Adipocyte (in vitro differentiated cells): Measurements from ENCODE around the gene DRG2.

Source experiments
- DNase-seq: peaks from one replicate; pipeline ENCODE4 v3.0.0-alpha.2; 2015; ENCODE audit warnings: low read depth
- H3K27me3 ChIP-seq: replicated peaks from 2 replicates; pipeline ENCODE4 v1.7.0; 2013; ENCODE audit warnings: mild to moderate bottlenecking, low read length, moderate library complexity; ENCODE audit not compliant: control insufficient read depth, insufficient read depth
- H3K36me3 ChIP-seq: 2 replicates; pipeline ENCODE4 v1.7.0; 2013; ENCODE audit warnings: low read length, mild to moderate bottlenecking, moderate library complexity; ENCODE audit not compliant: control insufficient read depth, insufficient read depth, severe bottlenecking
- H3K4me1 ChIP-seq: 2 replicates; pipeline ENCODE4 v1.7.0; 2013; ENCODE audit warnings: mild to moderate bottlenecking, low read length, moderate library complexity; ENCODE audit not compliant: control insufficient read depth, insufficient read depth
- H3K4me3 ChIP-seq: 2 replicates; pipeline ENCODE4 v1.7.0; 2013; ENCODE audit warnings: mild to moderate bottlenecking, low read length, moderate library complexity
- H3K9ac ChIP-seq: 2 replicates; pipeline ENCODE4 v1.7.0; 2013; ENCODE audit warnings: mild to moderate bottlenecking, low read length, moderate library complexity
- H3K9me3 ChIP-seq: 2 replicates; pipeline ENCODE4 v1.7.0; 2013; ENCODE audit warnings: mild to moderate bottlenecking, low read length, moderate library complexity; ENCODE audit not compliant: control insufficient read depth

The DRG2 gene

DNA sequence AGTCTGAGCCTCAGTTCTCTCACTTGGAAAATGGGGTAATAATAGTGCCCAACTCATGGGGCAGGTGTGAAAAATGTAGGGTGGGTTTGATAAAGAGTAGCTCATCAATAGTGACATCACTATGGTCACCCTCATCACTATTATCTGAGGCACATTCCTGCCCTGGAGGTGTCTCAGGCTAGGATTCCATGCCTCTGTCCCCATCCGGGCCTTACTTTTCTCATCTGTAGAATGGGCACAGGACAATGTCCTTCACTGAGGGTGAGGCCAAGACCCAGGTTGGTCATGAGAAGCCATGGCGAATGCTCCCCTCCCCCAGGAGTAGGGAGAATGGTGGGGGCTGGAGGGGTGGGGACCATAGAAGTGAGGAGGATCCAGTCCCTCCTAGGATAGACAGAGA, 51.3 kb downstream of the DRG2 start:
- H3K9me3 ChIP-seq: no peaks in the 10 kb centered on the region
- no peaks in the 10 kb centered on the region for H3K4me1 ChIP-seq
- no peak overlapping the region for H3K4me3 ChIP-seq
- DNase-seq: no peak
- no peak overlapping the region for H3K9ac ChIP-seq
- peaks cover 12% of the 10 kb centered on the region for H3K27me3 ChIP-seq
- no peaks in the 10 kb centered on the region for H3K36me3 ChIP-seq

DNA sequence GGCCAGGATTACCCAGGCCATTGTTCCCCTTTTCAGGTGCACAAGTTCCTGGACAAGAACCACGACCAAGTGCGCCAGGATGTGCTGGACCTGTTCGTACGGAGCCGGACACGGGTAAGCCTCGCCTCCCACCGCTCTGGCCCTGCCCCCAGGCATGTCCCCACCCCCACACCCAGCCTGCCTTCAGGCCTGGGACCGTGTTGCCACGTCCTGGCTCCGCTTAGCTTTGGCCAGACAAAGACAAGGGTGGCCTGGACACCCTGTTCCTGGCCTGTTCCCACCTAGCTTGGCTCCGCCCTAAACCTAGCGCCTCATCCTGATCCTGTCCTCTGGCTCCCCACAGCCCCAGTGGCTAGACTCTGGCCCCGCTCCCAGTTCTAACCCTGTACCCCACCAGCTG, 51.8 kb downstream of the DRG2 start:
- no peak overlapping the region for H3K4me3 ChIP-seq
- H3K9me3 ChIP-seq: no peaks in the 10 kb centered on the region
- no peaks in the 10 kb centered on the region for H3K4me1 ChIP-seq
- DNase-seq: no peak
- no peaks in the 10 kb centered on the region for H3K36me3 ChIP-seq
- peaks cover 12% of the 10 kb centered on the region for H3K27me3 ChIP-seq
- H3K9ac ChIP-seq: no peak overlapping the region

DNA sequence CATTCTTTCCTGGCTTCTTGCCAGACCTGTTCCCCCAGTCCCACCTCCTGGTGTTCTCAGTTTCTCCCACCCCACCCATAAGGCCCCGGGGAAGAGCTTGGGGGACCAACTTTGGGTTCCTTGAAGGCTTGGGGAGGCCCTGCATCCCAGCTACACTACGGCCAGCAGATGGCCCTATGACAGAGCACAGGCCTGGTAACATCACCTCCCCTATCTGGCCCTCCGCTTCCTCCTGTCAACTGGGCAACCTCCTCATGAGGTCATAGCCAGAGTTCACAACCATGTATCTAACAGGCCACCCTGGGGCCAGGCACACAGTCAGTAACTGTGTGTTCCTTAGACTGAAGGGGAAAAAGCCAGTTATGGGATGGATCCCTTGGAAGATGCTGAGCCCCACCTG, 52.2 kb downstream of the DRG2 start:
- Histone ChIP-seq H3K4me3 (no peak overlapping the region), H3K27me3 (peaks cover 12% of the 10 kb centered on the region), H3K9me3 (no peaks in the 10 kb centered on the region), H3K36me3 (no peaks in the 10 kb centered on the region), H3K4me1 (no peaks in the 10 kb centered on the region), H3K9ac (no peak overlapping the region)
- peak; percentile 10 for DNase-seq

DNA sequence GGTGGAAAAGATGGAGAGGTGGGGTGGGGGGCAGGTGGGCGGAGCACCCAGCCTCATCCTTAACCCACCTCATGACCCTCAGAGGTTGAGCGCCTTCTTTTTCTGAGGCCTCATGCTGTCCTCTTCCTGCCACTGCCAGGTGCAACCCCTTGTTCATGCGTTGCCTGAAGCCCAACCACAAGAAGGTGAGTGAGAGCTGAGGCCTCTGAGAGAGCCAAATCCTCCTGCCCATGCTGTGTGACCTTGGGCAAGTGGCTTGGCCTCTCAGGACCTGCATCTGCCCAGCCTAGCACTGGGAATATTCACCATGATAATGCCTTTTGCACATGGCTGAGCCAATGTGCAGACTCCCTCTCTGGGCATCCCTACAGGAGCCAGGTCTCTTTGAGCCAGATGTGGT, 52.9 kb downstream of the DRG2 start:
- Histone ChIP-seq H3K36me3 (no peaks in the 10 kb centered on the region), H3K4me1 (no peaks in the 10 kb centered on the region), H3K9me3 (no peaks in the 10 kb centered on the region), H3K4me3 (no peak overlapping the region), H3K27me3 (peaks cover 12% of the 10 kb centered on the region), H3K9ac (no peak overlapping the region)
- no peak for DNase-seq

DNA sequence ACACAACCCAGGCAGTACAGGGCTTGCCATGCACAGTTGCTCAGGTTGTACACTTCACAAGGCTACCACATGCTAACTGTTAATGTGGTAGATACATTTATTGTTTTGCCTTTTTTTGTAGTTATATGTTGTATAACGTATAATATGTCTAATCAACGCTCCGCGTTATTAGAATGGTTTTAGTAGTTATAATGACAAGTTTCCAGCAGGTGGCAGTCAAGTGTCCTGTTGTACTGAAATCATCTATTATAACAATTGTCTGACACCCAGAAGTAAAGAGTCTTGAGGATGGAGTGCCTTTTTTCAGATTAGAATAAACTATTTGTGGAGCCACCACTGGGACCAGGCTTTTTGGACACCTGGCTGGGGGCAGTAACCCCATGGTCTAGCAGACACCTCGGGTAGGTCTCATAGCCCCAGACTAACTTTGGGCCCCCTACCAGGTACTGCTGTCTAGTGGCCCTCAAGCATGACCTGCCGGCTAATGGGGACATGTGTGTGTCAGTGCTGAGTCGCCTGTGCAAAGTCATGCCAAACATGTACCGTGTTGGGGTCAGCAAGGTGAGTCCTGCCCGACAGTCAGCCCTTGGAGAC, 53.6 kb downstream of the DRG2 start:
- no peaks in the 10 kb centered on the region for H3K36me3 ChIP-seq
- no peaks in the 10 kb centered on the region for H3K4me1 ChIP-seq
- no peak overlapping the region for H3K9ac ChIP-seq
- peak; percentile 86 for DNase-seq
- H3K27me3 ChIP-seq: peaks cover 7% of the 10 kb centered on the region
- no peak overlapping the region for H3K4me3 ChIP-seq
- no peaks in the 10 kb centered on the region for H3K9me3 ChIP-seq

DNA sequence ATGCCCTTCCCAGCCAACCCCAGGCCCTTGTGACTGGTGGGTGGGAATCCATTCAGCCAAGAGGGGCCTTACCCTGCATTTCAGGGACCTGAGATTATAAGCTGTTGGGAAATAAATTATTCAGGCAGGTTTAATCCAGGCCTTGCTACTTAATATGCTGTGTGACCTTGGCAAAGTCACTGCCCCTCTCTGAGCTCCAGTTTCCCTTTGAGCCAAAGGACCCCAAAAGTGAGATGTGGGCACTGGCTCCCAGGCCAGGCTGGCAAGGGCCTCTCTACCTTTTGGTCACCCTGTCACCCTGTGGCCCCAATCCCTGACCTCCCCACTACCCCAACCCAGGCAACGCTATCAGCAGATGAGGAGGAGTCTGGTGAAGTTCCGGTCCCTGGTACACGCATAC, 54.7 kb downstream of the DRG2 start:
- H3K9me3 ChIP-seq: no peaks in the 10 kb centered on the region
- no peaks in the 10 kb centered on the region for H3K27me3 ChIP-seq
- H3K9ac ChIP-seq: no peak overlapping the region
- H3K4me3 ChIP-seq: no peak overlapping the region
- no peak for DNase-seq
- H3K36me3 ChIP-seq: no peaks in the 10 kb centered on the region
- no peaks in the 10 kb centered on the region for H3K4me1 ChIP-seq

DNA sequence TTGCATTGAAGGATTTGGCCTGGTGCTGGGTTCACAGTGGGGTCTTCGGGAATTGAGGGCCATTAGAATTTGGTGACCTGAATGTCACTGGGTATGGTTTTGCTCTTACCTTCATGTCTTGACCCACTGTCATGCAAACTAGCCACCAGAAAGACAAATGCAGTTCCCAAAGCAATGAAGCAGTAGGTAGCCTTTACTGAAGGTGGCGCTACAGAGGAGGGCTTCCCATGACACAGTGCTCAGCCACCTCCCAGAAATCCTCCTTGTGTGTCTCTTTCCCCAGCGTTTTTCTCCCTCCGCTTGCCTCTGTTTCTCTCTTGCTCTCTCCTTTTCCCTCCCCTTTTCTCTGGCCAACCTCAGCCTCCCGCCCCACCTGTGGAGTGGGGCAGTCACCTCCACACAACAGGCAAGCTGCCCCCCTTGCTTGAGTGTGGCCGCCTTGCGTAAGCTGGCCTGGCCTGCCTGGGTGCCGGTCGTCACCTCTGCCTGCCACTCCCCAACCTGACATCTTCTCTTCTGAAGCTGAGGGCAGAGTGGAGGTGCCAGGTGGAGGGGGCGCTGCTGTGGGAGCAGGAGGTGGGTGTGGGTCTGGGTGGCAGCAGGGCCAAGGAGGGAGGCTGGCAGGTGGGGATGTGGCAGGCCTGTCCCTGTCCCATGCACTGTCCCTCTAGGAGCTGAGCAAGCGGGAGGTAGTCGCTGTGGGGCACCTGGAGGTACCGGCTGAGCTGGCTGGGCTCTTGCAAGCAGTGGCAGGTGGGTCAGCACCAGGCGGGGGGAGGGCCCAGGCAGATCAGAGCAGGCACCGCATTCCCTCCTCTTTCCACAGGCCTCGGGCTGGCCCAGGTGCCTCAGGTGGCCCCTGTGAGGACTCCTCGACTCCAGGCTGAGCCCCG, 55.5 kb downstream of the DRG2 start:
- no peaks in the 10 kb centered on the region for H3K36me3 ChIP-seq
- no peaks in the 10 kb centered on the region for H3K9me3 ChIP-seq
- no peaks in the 10 kb centered on the region for H3K4me1 ChIP-seq
- H3K4me3 ChIP-seq: no peak overlapping the region
- peak; percentile 24 for DNase-seq
- H3K27me3 ChIP-seq: no peaks in the 10 kb centered on the region
- no peak overlapping the region for H3K9ac ChIP-seq

DNA sequence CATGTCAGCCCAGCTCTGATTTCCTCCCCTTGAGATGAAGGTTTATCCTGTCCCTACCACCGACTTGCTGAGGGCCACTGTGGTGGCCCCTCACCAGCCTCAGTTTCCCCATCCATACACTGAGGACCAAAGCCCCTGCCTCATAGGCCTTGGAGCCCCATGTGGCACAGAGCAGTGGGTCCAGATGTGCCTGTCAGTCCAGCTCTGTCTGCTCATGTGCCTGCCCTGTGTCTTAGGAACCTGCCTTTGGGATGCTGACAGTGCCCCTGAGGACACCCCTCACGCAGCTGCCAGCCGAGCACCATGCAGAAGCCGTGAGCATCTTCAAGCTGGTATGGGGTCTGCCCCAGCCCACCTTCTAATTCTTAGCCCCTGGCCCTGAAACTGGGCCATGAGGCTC, 56.5 kb downstream of the DRG2 start:
- Histone ChIP-seq H3K36me3 (no peaks in the 10 kb centered on the region), H3K9ac (no peak overlapping the region), H3K4me3 (no peak overlapping the region), H3K9me3 (no peaks in the 10 kb centered on the region), H3K4me1 (no peaks in the 10 kb centered on the region), H3K27me3 (no peaks in the 10 kb centered on the region)
- DNase-seq: no peak

DNA sequence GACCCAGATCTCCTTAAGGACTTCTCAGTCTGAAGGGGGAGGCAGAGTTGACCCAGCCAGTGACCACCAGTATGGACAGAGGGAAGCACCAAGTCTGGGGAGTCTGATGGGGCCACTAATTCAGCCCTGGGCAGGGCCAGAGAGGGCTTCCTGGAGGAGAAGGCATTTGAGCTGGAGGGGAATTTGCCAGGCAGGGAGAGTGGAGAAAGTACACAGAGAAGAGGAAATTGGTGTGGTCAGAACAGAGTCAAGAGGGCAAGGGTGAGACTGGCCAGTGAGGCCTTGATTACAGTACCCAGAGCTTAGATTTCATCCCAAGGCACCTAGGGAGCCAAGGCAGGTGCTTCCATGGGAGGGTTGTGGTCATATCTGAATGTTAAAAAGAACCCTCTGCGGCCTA, 57.1 kb downstream of the DRG2 start:
- Histone ChIP-seq H3K9me3 (no peaks in the 10 kb centered on the region), H3K9ac (no peak overlapping the region), H3K27me3 (no peaks in the 10 kb centered on the region), H3K4me3 (no peak overlapping the region), H3K36me3 (no peaks in the 10 kb centered on the region), H3K4me1 (no peaks in the 10 kb centered on the region)
- no peak for DNase-seq

DNA sequence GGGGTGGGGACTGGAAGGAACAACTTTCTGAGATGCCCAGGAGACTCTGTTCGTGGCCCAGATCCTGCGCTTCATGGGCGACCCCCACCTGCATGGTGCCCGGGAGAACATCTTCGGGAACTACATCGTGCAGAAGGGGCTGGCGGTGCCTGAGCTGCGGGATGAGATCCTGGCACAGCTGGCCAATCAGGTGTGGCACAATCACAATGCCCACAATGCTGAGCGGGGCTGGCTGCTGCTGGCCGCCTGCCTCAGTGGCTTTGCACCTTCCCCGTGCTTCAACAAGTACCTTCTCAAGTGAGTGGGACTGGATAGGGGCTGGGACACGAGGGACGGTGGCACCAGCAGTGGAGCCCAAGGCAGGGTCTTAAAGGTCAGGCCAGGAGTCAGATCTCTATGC, 58.1 kb downstream of the DRG2 start:
- no peak for DNase-seq
- H3K4me1 ChIP-seq: no peaks in the 10 kb centered on the region

DNA sequence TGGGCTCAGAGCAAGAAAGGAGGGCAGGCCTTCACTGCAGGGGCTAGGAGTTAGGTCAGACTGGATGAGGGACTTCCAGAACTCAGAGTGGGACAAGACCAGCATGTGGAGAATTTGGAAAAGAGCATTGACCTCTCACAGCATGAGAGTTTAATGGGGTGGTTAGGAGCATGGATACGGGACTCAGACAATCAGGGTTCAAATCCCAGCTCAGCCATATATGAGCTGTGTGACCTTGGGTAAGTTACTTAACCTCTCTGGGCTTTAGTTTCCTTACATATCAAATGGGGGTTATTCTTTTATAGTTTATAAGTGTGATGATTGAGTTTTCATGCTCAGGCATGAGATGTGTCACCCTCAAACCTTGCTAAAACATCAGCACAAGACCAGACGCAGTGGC, 58.5 kb downstream of the DRG2 start:
- Histone ChIP-seq H3K9me3 (no peaks in the 10 kb centered on the region), H3K4me3 (no peak overlapping the region), H3K9ac (no peak overlapping the region), H3K36me3 (no peaks in the 10 kb centered on the region), H3K4me1 (no peaks in the 10 kb centered on the region), H3K27me3 (no peaks in the 10 kb centered on the region)
- DNase-seq: no peak

More for the DNA sequence above, 58.1 kb downstream of the DRG2 start:
- H3K9ac ChIP-seq: no peak overlapping the region
- H3K36me3 ChIP-seq: no peaks in the 10 kb centered on the region
- H3K27me3 ChIP-seq: no peaks in the 10 kb centered on the region
- no peaks in the 10 kb centered on the region for H3K9me3 ChIP-seq
- no peak overlapping the region for H3K4me3 ChIP-seq
